H1 (cell line): ENCODE results near the gene CIBAR2. TPM values are rescaled to one million over a fixed set of nuclear protein-coding genes. Genes with fewer than 3 reads are reported as not detected.

ENCODE experiments used
- ATF2 ChIP-seq: IDR thresholded peaks from 2 replicates; pipeline ENCODE4 v1.6.1; 2012; ENCODE audit warnings: low read length, inconsistent platforms
- GTF2F1 ChIP-seq: IDR thresholded peaks from 2 replicates; pipeline ENCODE4 v1.6.1; 2012; ENCODE audit warnings: low read depth, low read length, improper control_type of control experiment, borderline replicate concordance
- SIN3A ChIP-seq, 2 experiments: IDR thresholded peaks in 1 of 2; conservative IDR thresholded peaks in 1 of 2; 2 replicates each; pipeline ENCODE4 v1.6.1; 2011 to 2012; ENCODE audit warnings: low read length in 2 of 2, improper control_type of control experiment in 1 of 2, low read depth in 1 of 2, mild to moderate bottlenecking in 1 of 2
- SIRT6 ChIP-seq: IDR thresholded peaks from one replicate; pipeline ENCODE4 v1.7.1; 2012; ENCODE audit warnings: low read length, inconsistent platforms
- SP1 ChIP-seq: IDR thresholded peaks from 2 replicates; pipeline ENCODE4 v1.6.1; 2011; ENCODE audit warnings: low read depth, low read length
- TCF12 ChIP-seq: IDR thresholded peaks from 2 replicates; pipeline ENCODE4 v1.6.1; 2011; ENCODE audit warnings: low read depth, mild to moderate bottlenecking, low read length
- polyA plus RNA-seq, 7 experiments: library from polyadenylated mRNA; depleted of rRNA in 3 of 7; stranded (reverse) in 5 of 7; unstranded in 2 of 7; fragments of >200 nt in 5 of 7; fragments of 200-250 nt in 2 of 7; gene quantifications; 1 replicate in 5 of 7; 2 replicates in 1 of 7; 4 replicates in 1 of 7; pipeline versions ENCODE4 v1.2.1 to v1.2.3, GENCODE V29; 2011 to 2013; ENCODE audit warnings: missing spikeins in 2 of 7, mixed read lengths in 2 of 7
- total RNA-seq: library from RNA; stranded (reverse); fragmentation: NEBNext Ultra II Directional; extraction: Animal tissue kit (Norgen Biotek cat#: 25700); gene quantifications from 2 replicates; pipeline ENCODE4 v1.2.1, GENCODE V29; 2021

CIBAR2 gene
- total and polyA plus RNA-seq, 2 of the 8 experiments (the other 6 are each of a cell fraction or from before 2014, with no cell fraction given), result 0.18 TPM; not detected in 1

GRCh38 chr16:85146922-85147651 is 34.8 kb upstream of the CIBAR2 start (continued):
- no peak for TF ChIP-seq GTF2F1
- no peak for TF ChIP-seq SIRT6
- TF ChIP-seq TCF12, result no peak
- TF ChIP-seq SP1, result no peak
- TF ChIP-seq ATF2, result no peak
- TF ChIP-seq SIN3A (conservative IDR thresholded peaks at IDR 0.05 in 1 of 2, IDR thresholded peaks at IDR 0.05 in 1 of 2; ENCODE audit: low read depth in 1 of 2, low read length in 2 of 2), result no peak
